ENCODE results near the gene XRN2. TPM values are rescaled to one million over a fixed set of nuclear protein-coding genes. Genes with fewer than 3 reads are reported as not detected.

Gene XRN2
- total RNA-seq, 2 experiments from 2014 or later = 71.3 to 72.6 TPM

DNA sequence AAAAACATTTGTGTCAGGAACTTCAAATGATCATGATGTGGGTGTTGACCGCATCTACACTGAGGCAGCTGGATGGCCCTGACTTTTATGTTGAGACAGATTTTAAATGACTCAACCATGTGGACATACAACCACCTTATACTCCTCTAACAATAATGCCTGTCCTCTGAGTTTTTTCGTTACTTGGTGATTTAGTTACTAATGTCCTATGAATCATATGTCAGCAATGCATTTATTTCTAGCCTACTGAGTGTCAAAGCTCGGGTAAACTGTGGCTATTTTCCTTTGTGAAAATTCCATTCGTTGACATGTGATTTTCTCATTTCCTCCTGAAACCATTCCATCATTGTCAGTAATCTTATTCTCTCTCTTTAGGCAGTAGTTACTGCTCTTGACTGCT is 133.1 kb downstream of the XRN2 start:
- TF ChIP-seq, protein P1, sequence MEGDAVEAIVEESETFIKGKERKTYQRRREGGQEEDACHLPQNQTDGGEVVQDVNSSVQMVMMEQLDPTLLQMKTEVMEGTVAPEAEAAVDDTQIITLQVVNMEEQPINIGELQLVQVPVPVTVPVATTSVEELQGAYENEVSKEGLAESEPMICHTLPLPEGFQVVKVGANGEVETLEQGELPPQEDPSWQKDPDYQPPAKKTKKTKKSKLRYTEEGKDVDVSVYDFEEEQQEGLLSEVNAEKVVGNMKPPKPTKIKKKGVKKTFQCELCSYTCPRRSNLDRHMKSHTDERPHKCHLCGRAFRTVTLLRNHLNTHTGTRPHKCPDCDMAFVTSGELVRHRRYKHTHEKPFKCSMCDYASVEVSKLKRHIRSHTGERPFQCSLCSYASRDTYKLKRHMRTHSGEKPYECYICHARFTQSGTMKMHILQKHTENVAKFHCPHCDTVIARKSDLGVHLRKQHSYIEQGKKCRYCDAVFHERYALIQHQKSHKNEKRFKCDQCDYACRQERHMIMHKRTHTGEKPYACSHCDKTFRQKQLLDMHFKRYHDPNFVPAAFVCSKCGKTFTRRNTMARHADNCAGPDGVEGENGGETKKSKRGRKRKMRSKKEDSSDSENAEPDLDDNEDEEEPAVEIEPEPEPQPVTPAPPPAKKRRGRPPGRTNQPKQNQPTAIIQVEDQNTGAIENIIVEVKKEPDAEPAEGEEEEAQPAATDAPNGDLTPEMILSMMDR (IDR thresholded peaks at IDR 0.05) = no peak
- ChIA-PET CTCF (no interaction called here), POLR2A (no interaction called here)
- Mint-ChIP-seq H3K27ac (no peak overlapping the region), H3K27me3 (peaks cover 21% of the 10 kb centered on the region), H3K36me3 (ENCODE audit: low read depth) (no peaks in the 10 kb centered on the region), H3K9me3 (no peaks in the 10 kb centered on the region), H3K4me1 (ENCODE audit: low read depth) (no peaks in the 10 kb centered on the region), H3K4me3 (no peak overlapping the region)
- DNase-seq (no peak), ATAC-seq (no peak)
- intact Hi-C loops (cut with micrococcal nuclease) = no loop called here

DNA sequence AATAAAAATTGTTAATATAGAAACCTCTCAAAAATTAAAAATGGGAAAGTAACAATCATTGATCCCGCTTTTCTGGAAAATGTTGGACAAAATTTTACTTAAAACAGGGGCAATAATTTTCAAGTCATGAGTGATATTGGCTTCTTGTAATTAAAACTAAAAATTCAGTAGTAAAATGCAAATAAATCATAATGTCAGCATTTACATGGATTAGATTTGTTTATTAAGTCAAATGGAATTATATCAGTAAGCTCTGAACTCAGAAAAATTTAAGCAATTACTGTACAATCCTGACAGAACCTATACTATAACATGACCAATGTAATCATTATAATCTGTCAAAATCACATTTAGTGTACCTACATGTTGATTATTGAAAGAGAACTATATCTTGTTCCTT is 134.1 kb downstream of the XRN2 start:
- intact Hi-C loops (cut with micrococcal nuclease) = no loop called here
- H3K9me3 Mint-ChIP-seq = no peaks in the 10 kb centered on the region
- no peak for ATAC-seq
- H3K27ac Mint-ChIP-seq = no peak overlapping the region
- DNase-seq = no peak
- TF ChIP-seq, protein P1 (IDR thresholded peaks at IDR 0.05) = no peak
- peaks cover 25% of the 10 kb centered on the region for H3K27me3 Mint-ChIP-seq
- CTCF ChIA-PET = interaction anchor here (1.1 kb wide), 1 partner anchor 201 kb away, joined by 3 read pairs; no protein-coding TSS in a partner anchor
- POLR2A ChIA-PET = no interaction called here
- H3K4me1 Mint-ChIP-seq (ENCODE audit: low read depth) = no peaks in the 10 kb centered on the region
- no peaks in the 10 kb centered on the region for H3K36me3 Mint-ChIP-seq (ENCODE audit: low read depth)
- H3K4me3 Mint-ChIP-seq = no peak overlapping the region

DNA sequence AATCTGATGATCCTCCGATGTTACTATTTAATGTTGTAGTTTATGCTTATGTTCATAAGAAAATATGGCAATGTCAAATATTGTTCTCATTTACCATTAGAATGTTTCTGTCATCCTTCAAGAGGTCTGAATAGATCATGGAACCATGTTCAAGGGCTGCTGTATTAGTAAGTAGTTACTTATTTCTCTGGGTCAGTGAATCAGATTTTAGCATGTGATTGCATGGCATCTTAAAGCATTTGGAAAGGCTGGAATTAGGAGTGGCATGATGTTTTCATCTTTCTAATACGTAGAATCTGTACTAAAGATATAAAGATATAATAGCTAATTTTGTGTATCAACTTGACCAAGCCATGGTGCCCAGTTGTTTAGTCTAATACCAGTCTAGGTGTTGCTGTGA is 134.7 kb downstream of the XRN2 start:
- H3K4me3 Mint-ChIP-seq = no peak overlapping the region
- TF ChIP-seq, protein P1 (IDR thresholded peaks at IDR 0.05) = no peak
- H3K27me3 Mint-ChIP-seq = peaks cover 26% of the 10 kb centered on the region
- ChIA-PET CTCF (interaction anchor here (1.1 kb wide), 1 partner anchor 202 kb away, joined by 3 read pairs; no protein-coding TSS in a partner anchor), POLR2A (no interaction called here)
- no peak overlapping the region for H3K27ac Mint-ChIP-seq
- no peaks in the 10 kb centered on the region for H3K36me3 Mint-ChIP-seq (ENCODE audit: low read depth)
- ATAC-seq = no peak
- H3K9me3 Mint-ChIP-seq = no peaks in the 10 kb centered on the region
- intact Hi-C loops (cut with micrococcal nuclease) = no loop called here
- no peaks in the 10 kb centered on the region for H3K4me1 Mint-ChIP-seq (ENCODE audit: low read depth)
- no peak for DNase-seq

Other genes with a start within 250 kb of the XRN2 start
- not detected for gene LINC00237, start 197.0 kb upstream of the XRN2 start, total RNA-seq
- 10 to 100 TPM; 13.1 to 13.2 TPM for gene KIZ, start 177.2 kb upstream of the XRN2 start, total RNA-seq
- gene NKX2-4, start 94.2 kb downstream of the XRN2 start, total RNA-seq = not detected
- gene NKX2-2, start 210.7 kb downstream of the XRN2 start, total RNA-seq = not detected